HepG2 (cell line): ENCODE data around the gene UNC13D. TPM values are rescaled to one million over a fixed set of nuclear protein-coding genes. Genes with fewer than 3 reads are reported as not detected.

Experiments
- ATAC-seq: fragments of 200-7000 bp; cut with Tn5 transposase; 3 replicates; pipeline ENCODE4 v1.9.1; 2020; ENCODE audit warnings: mild to moderate bottlenecking, moderate library complexity
- BruUV-seq: library from RNA; stranded (reverse); fragments of 400-500 nt; replicated peaks from 2 replicates; lab custom pipeline; 2021; lab: Mats Ljungman, UMichigan
- CTCF ChIA-PET: fragments of 300-600 bp; formaldehyde crosslinking; extraction: SDS; loops from one replicate; lab custom pipeline; 2021; ENCODE audit warnings: low total read pairs, inconsistent platforms, low intra/inter-chr PET ratio; lab: Yijun Ruan, JAX
- POLR2A ChIA-PET: fragments of 350-600 bp; sonication (Branson Sonifier 250); formaldehyde crosslinking; loops from one replicate; lab custom pipeline; 2020; ENCODE audit warnings: antibody characterized with exemption, inconsistent platforms; lab: Yijun Ruan, JAX
- DNase-seq: peaks from one replicate; pipeline ENCODE4 v3.0.0-alpha.2; 2015; ENCODE audit warnings: low spot score
- FAIRE-seq: peaks from 3 replicates; lab custom pipeline; 2011; peaks lifted over from hg19 to GRCh38; lab: Jason Lieb, UNC
- H2AFZ ChIP-seq: one replicate; pipeline ENCODE4 v1.6.1; 2011; ENCODE audit warnings: low read length, inconsistent platforms
- H3K27ac ChIP-seq: fragments of 300-600 bp; 3 replicates; pipeline ENCODE4 v1.8.0; 2011; ENCODE audit warnings: mixed run types, mild to moderate bottlenecking, mixed read lengths, low read length, inconsistent platforms; ENCODE audit not compliant: insufficient read depth; ENCODE audit errors: extremely low read length
- H3K27me3 ChIP-seq, 2 experiments: fragments of 200-600 bp in 1 of 2; 2 replicates in 1 of 2; 3 replicates in 1 of 2; pipeline versions ENCODE4 v1.6.0 to v1.8.0; 2011; ENCODE audit warnings: low read length in 2 of 2, mild to moderate bottlenecking in 2 of 2, moderate library complexity in 2 of 2, inconsistent platforms in 1 of 2; ENCODE audit not compliant: insufficient read depth in 2 of 2, control insufficient read depth in 1 of 2
- H3K36me3 ChIP-seq, 2 experiments: fragments of 200-600 bp in 1 of 2; replicated peaks in 1 of 2; 2 replicates in 1 of 2; 3 replicates in 1 of 2; pipeline versions ENCODE4 v1.5.1 to v1.8.0; 2011; ENCODE audit warnings: low read length in 2 of 2, inconsistent platforms in 1 of 2; ENCODE audit not compliant: insufficient read depth in 2 of 2, control insufficient read depth in 1 of 2
- H3K4me1 ChIP-seq: 2 replicates; pipeline ENCODE4 v1.5.1; 2012; ENCODE audit warnings: low read length, inconsistent platforms; ENCODE audit not compliant: insufficient read depth
- H3K4me2 ChIP-seq: 2 replicates; pipeline ENCODE4 v1.6.0; 2011; ENCODE audit warnings: low read depth, low read length, inconsistent platforms
- H3K4me3 ChIP-seq, 3 experiments: fragments of 200-600 bp in 1 of 3; sonication (generic), shearing (Covaris generic) in 1 of 3; replicated peaks in 1 of 3; 2 replicates each; pipeline ENCODE4 v1.5.1; 2011 to 2016; ENCODE audit warnings: low read length in 3 of 3, inconsistent platforms in 2 of 3, low read depth in 2 of 3, mild to moderate bottlenecking in 2 of 3, control low read depth in 1 of 3, mixed read lengths in 1 of 3; ENCODE audit not compliant: insufficient read depth in 1 of 3
- H3K79me2 ChIP-seq: one replicate; pipeline ENCODE4 v1.6.1; 2011; ENCODE audit warnings: low read length, inconsistent platforms; ENCODE audit not compliant: insufficient read depth
- H3K9ac ChIP-seq: 2 replicates; pipeline ENCODE4 v1.6.0; 2011; ENCODE audit warnings: mild to moderate bottlenecking, low read depth, low read length, inconsistent platforms; ENCODE audit not compliant: insufficient read depth
- H3K9me3 ChIP-seq: 2 replicates; pipeline ENCODE4 v1.5.1; 2012; ENCODE audit warnings: mild to moderate bottlenecking, low read length
- H4K20me1 ChIP-seq: 2 replicates; pipeline ENCODE4 v1.6.0; 2011; ENCODE audit warnings: inconsistent platforms, mild to moderate bottlenecking, low read length, moderate library complexity; ENCODE audit not compliant: insufficient read depth
- EED ChIP-seq: sonication (generic); formaldehyde crosslinking; IDR thresholded peaks from 2 replicates; pipeline ENCODE4 v1.5.0; 2020; ENCODE audit warnings: mild to moderate bottlenecking, missing genetic modification reagents
- JUND ChIP-seq: sonication (generic); formaldehyde crosslinking; IDR thresholded peaks from 2 replicates; pipeline ENCODE4 v1.8.0; 2022; ENCODE audit warnings: mild to moderate bottlenecking, missing genetic modification reagents
- MLX ChIP-seq: IDR thresholded peaks from 2 replicates; pipeline ENCODE4 v1.6.1; 2016
- PCBP1 ChIP-seq: fragments of 200-400 bp; formaldehyde crosslinking; IDR thresholded peaks from 2 replicates; pipeline ENCODE4 v1.6.1; 2017; ENCODE audit warnings: mild to moderate bottlenecking, low read depth, low read length, borderline replicate concordance
- POLR2G ChIP-seq: fragments of 200-400 bp; formaldehyde crosslinking; IDR thresholded peaks from 2 replicates; pipeline ENCODE4 v1.6.1; 2018; ENCODE audit warnings: mild to moderate bottlenecking, low read depth, low read length, moderate library complexity
- TOE1 ChIP-seq: sonication (generic); formaldehyde crosslinking; IDR thresholded peaks from 2 replicates; pipeline ENCODE4 v1.4.0; 2020; ENCODE audit warnings: mild to moderate bottlenecking, missing genetic modification reagents
- ZC3H13 ChIP-seq: sonication (generic); formaldehyde crosslinking; IDR thresholded peaks from 2 replicates; pipeline ENCODE4 v1.8.1; 2023; ENCODE audit warnings: mild to moderate bottlenecking, missing genetic modification reagents, moderate library complexity
- WGBS: methylation state at CpG from one replicate; pipeline ENCODE4 v1.1.6; 2017; ENCODE audit warnings: low lambda C conversion rate; 5-methylcytosine and 5-hydroxymethylcytosine counted together
- in situ Hi-C: cut with HindIII; loops from 2 replicates; pipeline ENCODE4 v1.10.0; 2017; ENCODE audit warnings: low pct_unique_long_range_greater_than_20kb; ENCODE audit not compliant: extremely low pct_ligation_motif_present
- intact Hi-C: fragments of 100-400 bp; cut with micrococcal nuclease; formaldehyde crosslinking; loops from one replicate; pipeline ENCODE4 v1.10.0; 2022; ENCODE audit not compliant: unreplicated experiment
- polyA plus RNA-seq, 8 experiments: library from polyadenylated mRNA; depleted of rRNA in 3 of 8; stranded (reverse) in 7 of 8; unstranded in 1 of 8; fragments of >200 nt; fragmentation: Illumina TruSeq in 4 of 8; extraction: Trizol in 4 of 8; gene quantifications; 2 replicates each; pipeline versions ENCODE4 v1.2.1 to v1.2.3, GENCODE V29; 2011 to 2016; ENCODE audit warnings: low read depth in 4 of 8, missing spikeins in 1 of 8, mixed read lengths in 1 of 8; ENCODE audit not compliant: insufficient read depth in 1 of 8
- total RNA-seq, 5 experiments: library from RNA; depleted of rRNA; stranded (reverse); fragments of >200 nt; fragmentation: Illumina TruSeq; extraction: Trizol; gene quantifications; 2 replicates each; pipeline ENCODE4 v1.2.3, GENCODE V29; 2016; ENCODE audit warnings: low read depth in 1 of 5
- TF ChIP-seq, protein P1 (sequence below): sonication (generic); formaldehyde crosslinking; IDR thresholded peaks from 2 replicates; pipeline ENCODE4 v1.5.1; 2020; ENCODE audit warnings: missing genetic modification reagents, mild to moderate bottlenecking, borderline replicate concordance
- TF ChIP-seq, protein P2 (sequence below): sonication (generic); formaldehyde crosslinking; IDR thresholded peaks from 2 replicates; pipeline ENCODE4 v1.8.1; 2023; ENCODE audit warnings: missing genetic modification reagents, mild to moderate bottlenecking, borderline replicate concordance

The UNC13D gene
- total and polyA plus RNA-seq, 2 of the 13 experiments (the other 11 are each of a cell fraction or from before 2014, with no cell fraction given): 29.7 to 42.7 TPM

- TF ChIP-seq, protein P1, sequence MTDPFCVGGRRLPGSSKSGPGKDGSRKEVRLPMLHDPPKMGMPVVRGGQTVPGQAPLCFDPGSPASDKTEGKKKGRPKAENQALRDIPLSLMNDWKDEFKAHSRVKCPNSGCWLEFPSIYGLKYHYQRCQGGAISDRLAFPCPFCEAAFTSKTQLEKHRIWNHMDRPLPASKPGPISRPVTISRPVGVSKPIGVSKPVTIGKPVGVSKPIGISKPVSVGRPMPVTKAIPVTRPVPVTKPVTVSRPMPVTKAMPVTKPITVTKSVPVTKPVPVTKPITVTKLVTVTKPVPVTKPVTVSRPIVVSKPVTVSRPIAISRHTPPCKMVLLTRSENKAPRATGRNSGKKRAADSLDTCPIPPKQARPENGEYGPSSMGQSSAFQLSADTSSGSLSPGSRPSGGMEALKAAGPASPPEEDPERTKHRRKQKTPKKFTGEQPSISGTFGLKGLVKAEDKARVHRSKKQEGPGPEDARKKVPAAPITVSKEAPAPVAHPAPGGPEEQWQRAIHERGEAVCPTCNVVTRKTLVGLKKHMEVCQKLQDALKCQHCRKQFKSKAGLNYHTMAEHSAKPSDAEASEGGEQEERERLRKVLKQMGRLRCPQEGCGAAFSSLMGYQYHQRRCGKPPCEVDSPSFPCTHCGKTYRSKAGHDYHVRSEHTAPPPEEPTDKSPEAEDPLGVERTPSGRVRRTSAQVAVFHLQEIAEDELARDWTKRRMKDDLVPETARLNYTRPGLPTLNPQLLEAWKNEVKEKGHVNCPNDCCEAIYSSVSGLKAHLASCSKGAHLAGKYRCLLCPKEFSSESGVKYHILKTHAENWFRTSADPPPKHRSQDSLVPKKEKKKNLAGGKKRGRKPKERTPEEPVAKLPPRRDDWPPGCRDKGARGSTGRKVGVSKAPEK (CRISPR knock-in tag): 0 out of 2 replicates have a peak, but pooled peaks have one; percentile 38
Observed at GRCh38 chr17:75875182-75875939, 31.2 kb upstream of the UNC13D start (continued).

- H2AFZ ChIP-seq: no peak overlapping the region
- peak overlapping the region; percentile 97 for H3K27ac ChIP-seq
- DNase-seq: no peak
- no peaks in the 10 kb centered on the region for H3K27me3 ChIP-seq
- peaks cover 30% of the 10 kb centered on the region for H3K79me2 ChIP-seq
- no peak overlapping the region for H3K4me3 ChIP-seq
- FAIRE-seq: no peak
- ATAC-seq: no peak
- peaks cover 3 to 18% of the 10 kb centered on the region in 2 experiments; a peak in 4 of 5 replicates for H3K36me3 ChIP-seq
- H3K4me2 ChIP-seq: no peak overlapping the region
- H3K4me1 ChIP-seq: peaks cover 76% of the 10 kb centered on the region
- POLR2A ChIA-PET: interaction anchor here (3.8 to 13.8 kb wide), 9 partner anchors 17 to 124 kb away, joined by 16 to 454 read pairs (median 81); partner anchors contain the start of genes CDK3, MRPL38, TRIM65 and UNC13D
- no peaks in the 10 kb centered on the region; the same call in 1 of the 2 replicates for H4K20me1 ChIP-seq
- H3K9me3 ChIP-seq: no peaks in the 10 kb centered on the region
- CTCF ChIA-PET: no interaction called here
- no TSS peak for BruUV-seq
- H3K9ac ChIP-seq: no peak overlapping the region
- in situ Hi-C loops: no loop called here
- intact Hi-C loops: no loop called here
- 96% methylated on average over 25 of the region's 38 CpGs for WGBS
- TF ChIP-seq MLX (CRISPR knock-in tag) (no peak), EED (no peak), PCBP1 (0 out of 2 replicates have a peak, but pooled peaks have one; percentile 1), POLR2G (peak; percentile 5; the same call in 1 of the 2 replicates), JUND (CRISPR knock-in tag) (no peak), ZC3H13 (CRISPR knock-in tag) (peak; percentile 67; the same call in 1 of the 2 replicates), TOE1 (CRISPR knock-in tag) (no peak)
- TF ChIP-seq, protein P2, sequence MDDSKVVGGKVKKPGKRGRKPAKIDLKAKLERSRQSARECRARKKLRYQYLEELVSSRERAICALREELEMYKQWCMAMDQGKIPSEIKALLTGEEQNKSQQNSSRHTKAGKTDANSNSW: no peak
Observed at GRCh38 chr17:75874323-75875181, 30.3 kb upstream of the UNC13D start.
